ENCODE data around the gene CFAP99.

DNA sequence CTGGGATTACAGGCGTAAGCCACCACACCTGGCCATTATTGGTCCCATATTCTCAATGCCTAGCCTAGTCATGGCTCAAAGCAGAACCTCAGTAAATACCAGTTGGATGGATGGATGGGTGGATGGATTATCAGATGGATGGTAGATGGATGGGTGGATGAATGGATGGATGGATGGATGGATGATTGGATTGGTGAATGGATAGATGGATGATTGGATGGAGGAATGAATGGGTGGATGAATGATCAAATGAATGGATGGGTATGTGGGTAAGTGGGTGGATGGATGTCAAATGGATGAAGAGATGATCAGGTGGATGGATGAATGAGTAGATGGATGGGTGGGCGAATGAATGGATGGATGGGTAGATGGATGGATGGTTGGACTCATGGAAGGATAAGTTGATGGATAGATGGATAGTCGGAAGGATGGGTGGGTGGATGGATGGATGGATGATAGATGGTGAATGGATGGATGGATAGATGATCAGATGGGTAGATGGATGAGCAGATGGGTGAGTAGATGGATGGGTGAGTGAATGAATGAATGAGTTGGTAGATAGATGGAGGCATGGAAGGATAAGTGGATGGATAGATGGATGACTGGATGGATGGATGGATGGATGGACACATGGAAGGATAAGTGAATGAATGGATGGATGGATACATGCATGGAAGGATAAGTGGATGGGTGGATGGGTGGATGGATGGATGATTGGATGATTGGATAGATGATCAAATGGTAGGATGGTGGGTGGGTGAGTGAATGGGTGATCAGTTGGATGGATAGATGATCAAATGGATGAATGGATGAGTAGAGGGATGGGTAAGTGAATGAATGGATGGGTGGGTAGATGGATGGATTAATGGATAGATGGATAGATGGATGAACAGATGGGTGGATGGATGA lies 28.2 kb downstream of the CFAP99 start:
- TF ChIP-seq YY1 (IDR thresholded peaks at IDR 0.05; ENCODE audit: insufficient read depth, insufficient read length) (no peak), ZNF274 (IDR thresholded peaks at IDR 0.05; ENCODE audit: low read depth, low read length) (no peak), SUZ12 (IDR thresholded peaks at IDR 0.05; ENCODE audit: extremely low read depth, insufficient read depth, insufficient read length) (no peak)

Measured in NT2/D1 (cell line).